GM18520 (cell line): Measurements from ENCODE around the gene KLHL41.
"Not testable (repeated sequence)": the region's sequence is repeated elsewhere in the genome, so short reads cannot be mapped to it uniquely, and the experiment has no call there.

ENCODE experiments used
- ATAC-seq: cut with Tn5 transposase; IDR thresholded peaks from one replicate; pipeline ENCODE4 v1.9.1; 2021; ENCODE audit not compliant: unreplicated experiment

KLHL41 gene

DNA sequence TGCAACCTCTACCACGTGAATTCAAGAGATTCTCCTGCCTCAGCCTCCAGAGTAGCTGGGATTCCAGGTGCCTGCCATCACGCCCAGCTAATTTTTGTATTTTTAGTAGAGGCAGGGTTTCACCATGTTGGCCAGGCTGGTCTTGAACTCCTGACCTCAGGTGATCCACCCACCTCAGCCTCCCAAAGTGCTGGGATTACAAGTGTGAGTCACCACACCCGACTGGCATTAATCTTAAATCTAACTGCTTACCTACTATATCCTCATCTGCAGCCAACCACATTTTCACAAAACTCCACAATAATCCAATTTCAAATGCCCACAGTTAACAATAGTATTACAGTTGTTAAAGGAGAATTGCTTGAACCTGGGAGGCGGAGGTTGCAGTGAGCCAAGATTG lies 61.2 kb downstream of the KLHL41 start:
- ATAC-seq: not testable (repeated sequence)

DNA sequence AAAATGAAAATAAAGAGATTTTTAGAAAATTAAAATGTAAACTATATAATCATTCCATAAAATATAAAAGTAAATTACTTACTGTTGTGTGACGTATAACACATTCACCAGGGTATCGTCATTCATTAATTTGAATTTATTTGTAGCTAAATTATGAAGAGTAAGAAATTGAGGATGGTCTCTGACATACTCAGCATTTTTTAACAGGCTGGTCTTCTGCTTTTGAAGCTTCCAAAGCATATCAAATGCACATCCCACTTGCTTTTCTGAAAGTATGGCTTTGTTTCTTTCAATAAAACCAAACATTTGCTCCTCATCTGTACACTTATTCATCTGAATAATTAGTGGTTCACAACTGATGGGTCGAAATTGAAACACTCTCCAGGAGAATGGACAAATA lies 62.1 kb downstream of the KLHL41 start:
- ATAC-seq: no peak

DNA sequence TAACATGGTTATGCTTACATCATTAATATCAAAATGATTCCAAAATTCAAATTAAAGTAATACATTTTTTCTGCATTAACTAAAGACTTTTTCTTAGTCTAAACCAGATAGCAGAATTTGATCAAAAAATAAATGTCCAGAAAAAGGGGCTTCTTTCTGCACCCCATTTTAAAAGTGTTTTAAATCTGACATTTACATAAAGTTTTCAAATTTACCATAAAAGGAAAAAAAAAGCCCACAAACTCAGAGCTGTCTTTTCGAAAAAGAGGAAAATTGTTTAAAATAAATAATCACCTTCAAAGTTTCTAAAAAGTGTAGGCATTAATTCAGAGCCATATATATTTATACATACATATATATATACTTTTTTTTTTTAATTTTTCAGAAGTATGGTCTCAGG lies 62.7 kb downstream of the KLHL41 start:
- no peak for ATAC-seq

DNA sequence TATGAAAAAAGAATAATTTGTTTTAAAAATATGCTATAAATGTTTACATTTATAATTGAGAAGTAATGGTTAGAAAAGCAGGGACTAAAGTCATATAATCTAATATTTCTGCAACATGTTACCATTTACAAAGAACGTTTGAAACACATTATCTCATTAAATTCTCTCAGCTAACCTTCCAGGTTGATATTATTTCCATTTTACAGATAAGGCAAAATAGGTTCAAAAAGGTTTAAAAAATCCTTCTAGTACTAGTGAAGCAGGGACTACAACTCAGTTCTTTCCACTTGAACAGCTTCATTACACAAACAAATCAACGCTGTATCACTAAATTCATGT lies 63.3 kb downstream of the KLHL41 start:
- no peak for ATAC-seq

DNA sequence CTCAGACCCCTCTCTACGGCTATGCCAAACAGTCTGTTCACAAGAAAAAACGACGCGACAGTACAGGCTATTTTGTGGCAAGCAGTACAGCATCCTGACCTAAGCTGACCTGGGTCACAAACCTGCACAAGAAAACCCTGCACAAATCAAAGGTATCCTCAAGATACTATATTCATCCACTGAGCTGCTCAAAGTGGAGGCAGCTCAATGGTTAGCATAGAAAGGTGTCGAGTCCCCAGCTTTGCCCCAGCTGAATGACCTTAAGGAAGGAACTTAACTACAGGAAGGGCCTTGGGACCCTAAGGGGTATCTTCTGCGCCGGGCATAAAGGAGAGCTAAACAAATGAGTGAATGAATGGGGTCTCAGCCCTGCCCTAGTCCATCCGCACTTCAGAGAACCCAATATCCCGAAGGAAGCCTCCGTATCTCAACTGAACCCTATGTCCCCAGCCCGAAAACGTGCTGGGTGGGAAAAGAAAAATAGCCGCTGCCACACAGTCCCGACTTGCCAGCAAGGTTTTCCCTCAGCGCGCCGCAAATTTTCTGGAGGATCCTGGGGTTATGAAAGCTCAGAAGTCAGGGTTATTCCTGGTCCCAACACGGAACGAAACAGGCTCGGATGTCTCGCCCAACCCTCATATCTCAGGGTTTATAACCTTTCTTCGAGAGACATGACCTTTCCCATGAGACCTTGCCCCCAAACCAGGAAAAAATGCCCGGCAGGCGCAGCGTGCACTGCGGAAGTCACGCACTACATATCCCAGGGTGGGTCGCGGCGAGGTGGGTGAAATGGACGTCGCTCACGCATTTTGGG lies 63.9 kb downstream of the KLHL41 start, which contains the start of gene FASTKD1:
TSS of gene FASTKD1 (minus strand) at position 706 of the 814 bp plus-strand sequence. CDS start 1,836 bp downstream, outside the sequence.
- ATAC-seq: peak; percentile 96

DNA sequence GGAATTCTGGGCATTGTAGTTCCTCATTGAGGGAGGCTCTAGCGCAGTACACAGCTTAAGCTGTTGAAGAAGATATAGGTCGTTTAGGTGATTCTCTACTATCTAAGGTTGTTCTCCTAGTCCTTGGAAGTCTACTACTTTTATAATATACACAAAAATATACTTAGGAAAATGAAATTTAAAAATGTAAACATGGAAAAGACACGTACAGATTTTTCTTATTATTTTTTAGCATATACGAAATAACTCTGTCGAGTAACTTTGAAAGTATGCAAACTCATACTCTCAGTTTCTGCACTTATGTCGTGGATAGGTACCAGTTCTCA lies 64.4 kb downstream of the KLHL41 start:
- peak; percentile 12 for ATAC-seq

DNA sequence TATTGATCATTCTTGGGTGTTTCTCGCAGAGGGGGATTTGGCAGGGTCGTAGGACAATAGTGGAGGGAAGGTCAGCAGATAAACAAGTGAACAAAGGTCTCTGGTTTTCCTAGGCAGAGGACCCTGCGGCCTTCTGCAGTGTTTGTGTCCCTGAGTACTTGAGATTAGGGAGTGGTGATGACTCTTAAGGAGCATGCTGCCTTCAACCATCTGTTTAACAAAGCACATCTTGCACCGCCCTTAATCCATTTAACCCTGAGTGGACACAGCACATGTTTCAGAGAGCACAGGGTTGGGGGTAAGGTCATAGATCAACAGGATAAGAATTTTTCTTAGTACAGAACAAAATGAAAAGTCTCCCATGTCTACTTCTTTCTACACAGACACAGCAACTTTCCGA lies 65.0 kb downstream of the KLHL41 start:
- ATAC-seq: not testable (repeated sequence)

DNA sequence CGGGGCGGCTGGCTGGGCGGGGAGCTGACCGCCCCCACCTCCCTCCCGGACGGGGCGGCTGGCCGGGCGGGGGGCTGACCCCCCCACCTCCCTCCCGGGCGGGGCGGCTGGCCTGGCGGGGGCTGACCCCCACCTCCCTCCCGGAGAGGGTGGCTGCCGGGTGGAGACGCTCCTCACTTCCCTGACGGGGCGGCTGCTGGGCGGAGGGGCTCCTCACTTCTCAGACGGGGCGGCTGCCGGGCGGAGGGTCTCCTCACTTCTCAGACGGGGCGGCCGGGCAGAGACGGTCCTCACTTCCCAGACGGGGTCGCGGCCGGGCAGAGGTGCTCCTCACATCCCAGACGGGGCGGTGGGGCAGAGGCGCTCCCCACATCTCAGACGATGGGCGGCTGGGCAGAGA lies 65.8 kb downstream of the KLHL41 start:
- not testable (repeated sequence) for ATAC-seq
